ENCODE measurements around the gene COX7A1. TPM values are rescaled to one million over a fixed set of nuclear protein-coding genes. Genes with fewer than 3 reads are reported as not detected.

Gene COX7A1
- total and polyA plus RNA-seq, 3 experiments from 2014 or later = not detected

GRCh38 chr19:36114721-36115452, 37.4 kb downstream of the COX7A1 start, which contains the start of gene POLR2I:
Gene POLR2I (minus strand): TSS chr19:36114875. CDS start chr19:36114856, 19 bp downstream.
- no peaks in the 10 kb centered on the region for H3K27me3 ChIP-seq (ENCODE audit: insufficient read depth, low read length, poor library complexity, severe bottlenecking)
- ChIA-PET CTCF (interaction anchor here (0.7 to 3.7 kb wide), 6 partner anchors 13 to 162 kb away, joined by 3 to 22 read pairs (median 4); no protein-coding TSS in a partner anchor), POLR2A (interaction anchor here (0.7 to 2.5 kb wide), 7 partner anchors 13 to 374 kb away, joined by 4 to 11 read pairs (median 5); partner anchors contain the start of genes CAPNS1, THAP8, ZNF146 and ZNF565)
- Mint-ChIP-seq H3K4me3 (peak within 1 kb of the TSS; percentile 82 to 94 (median 90)), H3K27ac (peak within 1 kb of the TSS; percentile 91 to 99 (median 97)), H3K9me3 (peaks cover 0 to 3% (median 0%) of the 10 kb centered on the region in 5 donors), H3K36me3 (peaks cover 5 to 66% (median 13%) of the 10 kb centered on the region in 3 donors), H3K4me1 (peaks cover 33 to 55% (median 48%) of the 10 kb centered on the region in 3 donors), H3K27me3 (peaks cover 0 to 7% of the 10 kb centered on the region in 2 donors)
- H3K9me3 ChIP-seq (ENCODE audit: low read length) = no peaks in the 10 kb centered on the region
- peaks cover 29% of the 10 kb centered on the region for H3K4me1 ChIP-seq (ENCODE audit: insufficient read depth, low read length)
- peak within 1 kb of the TSS; percentile 95 for H3K27ac ChIP-seq (ENCODE audit: low read depth, low read length)
- peak within 1 kb of the TSS; percentile 99 for H3K4me3 ChIP-seq (ENCODE audit: low read length)
- DNase-seq = peak; percentile 97 to 100 (median 99)
- H3K36me3 ChIP-seq (ENCODE audit: insufficient read depth, low read length) = peaks cover 16% of the 10 kb centered on the region

- no peaks in the 10 kb centered on the region for H3K27me3 ChIP-seq (ENCODE audit: insufficient read depth, low read length, poor library complexity, severe bottlenecking)
- ChIA-PET POLR2A (interaction anchor here (1.3 to 2.5 kb wide), 4 partner anchors 14 to 100 kb away, joined by 5 to 11 read pairs (median 8); partner anchors contain the start of genes CAPNS1, ZNF146 and ZNF565), CTCF (interaction anchor here (1.2 to 3.7 kb wide), 4 partner anchors 13 to 161 kb away, joined by 3 to 22 read pairs (median 4); no protein-coding TSS in a partner anchor)
- peaks cover 29% of the 10 kb centered on the region for H3K4me1 ChIP-seq (ENCODE audit: insufficient read depth, low read length)
- peaks cover 13% of the 10 kb centered on the region for H3K36me3 ChIP-seq (ENCODE audit: insufficient read depth, low read length)
- Mint-ChIP-seq H3K9me3 (peaks cover 0 to 3% (median 0%) of the 10 kb centered on the region in 5 donors), H3K27ac (peak overlapping the region; percentile 91 to 99 (median 97)), H3K4me3 (peak overlapping the region; percentile 82 to 94 (median 90)), H3K27me3 (peaks cover 0 to 5% of the 10 kb centered on the region in 2 donors), H3K36me3 (peaks cover 5 to 62% (median 12%) of the 10 kb centered on the region in 3 donors), H3K4me1 (peaks cover 33 to 52% (median 47%) of the 10 kb centered on the region in 3 donors)
- H3K9me3 ChIP-seq (ENCODE audit: low read length) = no peaks in the 10 kb centered on the region
- peak overlapping the region; percentile 99 for H3K4me3 ChIP-seq (ENCODE audit: low read length)
- H3K27ac ChIP-seq (ENCODE audit: low read depth, low read length) = peak overlapping the region; percentile 95
- peak in 2 of 5 donors; percentile 15 to 22 for DNase-seq
Observed at GRCh38 chr19:36113894-36114720, 38.1 kb downstream of the COX7A1 start.

GRCh38 chr19:36113425-36113824, 38.8 kb downstream of the COX7A1 start:
- peak overlapping the region; percentile 95 for H3K27ac ChIP-seq (ENCODE audit: low read depth, low read length)
- H3K27me3 ChIP-seq (ENCODE audit: insufficient read depth, low read length, poor library complexity, severe bottlenecking) = no peaks in the 10 kb centered on the region
- H3K4me3 ChIP-seq (ENCODE audit: low read length) = peak overlapping the region; percentile 99
- Mint-ChIP-seq H3K9me3 (peaks cover 0 to 3% (median 0%) of the 10 kb centered on the region in 5 donors), H3K4me1 (peaks cover 33 to 48% (median 47%) of the 10 kb centered on the region in 3 donors), H3K4me3 (peak overlapping the region; percentile 82 to 94 (median 90)), H3K27me3 (peaks cover 0 to 5% of the 10 kb centered on the region in 2 donors), H3K36me3 (peaks cover 5 to 60% (median 11%) of the 10 kb centered on the region in 3 donors), H3K27ac (peak overlapping the region in 7 of 8 donors; percentile 81 to 99 (median 96))
- no peaks in the 10 kb centered on the region for H3K9me3 ChIP-seq (ENCODE audit: low read length)
- peaks cover 7% of the 10 kb centered on the region for H3K36me3 ChIP-seq (ENCODE audit: insufficient read depth, low read length)
- ChIA-PET POLR2A (no interaction called here), CTCF (interaction anchor here (3.7 kb wide), 1 partner anchor 14 kb away, joined by 22 read pairs; no protein-coding TSS in a partner anchor)
- peaks cover 29% of the 10 kb centered on the region for H3K4me1 ChIP-seq (ENCODE audit: insufficient read depth, low read length)
- peak in 1 of 5 donors; percentile 48 for DNase-seq

GRCh38 chr19:36112678-36113077, 39.6 kb downstream of the COX7A1 start:
- H3K9me3 ChIP-seq (ENCODE audit: low read length) = no peaks in the 10 kb centered on the region
- H3K4me3 ChIP-seq (ENCODE audit: low read length) = no peak overlapping the region
- peaks cover 30 to 43% (median 41%) of the 10 kb centered on the region in 3 donors for H3K4me1 Mint-ChIP-seq
- CTCF ChIA-PET = no interaction called here
- no peaks in the 10 kb centered on the region for H3K27me3 ChIP-seq (ENCODE audit: insufficient read depth, low read length, poor library complexity, severe bottlenecking)
- no peak for DNase-seq
- peaks cover 0 to 3% (median 0%) of the 10 kb centered on the region in 5 donors for H3K9me3 Mint-ChIP-seq
- peaks cover 29% of the 10 kb centered on the region for H3K4me1 ChIP-seq (ENCODE audit: insufficient read depth, low read length)
- H3K4me3 Mint-ChIP-seq = peak overlapping the region; percentile 59 to 89 (median 81)
- peaks cover 0 to 5% of the 10 kb centered on the region in 2 donors for H3K27me3 Mint-ChIP-seq
- POLR2A ChIA-PET = no interaction called here
- H3K36me3 Mint-ChIP-seq = peaks cover 5 to 56% (median 8%) of the 10 kb centered on the region in 3 donors
- H3K27ac ChIP-seq (ENCODE audit: low read depth, low read length) = no peak overlapping the region
- peak overlapping the region in 7 of 8 donors; percentile 20 to 82 (median 59) for H3K27ac Mint-ChIP-seq
- peaks cover 4% of the 10 kb centered on the region for H3K36me3 ChIP-seq (ENCODE audit: insufficient read depth, low read length)

- H3K4me3 Mint-ChIP-seq = no peak overlapping the region
- H3K36me3 Mint-ChIP-seq = peaks cover 5 to 53% (median 5%) of the 10 kb centered on the region in 3 donors
- Histone ChIP-seq H3K9me3 (ENCODE audit: low read length) (no peaks in the 10 kb centered on the region), H3K4me1 (ENCODE audit: insufficient read depth, low read length) (peaks cover 19% of the 10 kb centered on the region), H3K27ac (ENCODE audit: low read depth, low read length) (no peak overlapping the region), H3K4me3 (ENCODE audit: low read length) (no peak overlapping the region), H3K36me3 (ENCODE audit: insufficient read depth, low read length) (peaks cover 4% of the 10 kb centered on the region), H3K27me3 (ENCODE audit: insufficient read depth, low read length, poor library complexity, severe bottlenecking) (no peaks in the 10 kb centered on the region)
- POLR2A ChIA-PET = no interaction called here
- peak overlapping the region in 1 of 8 donors; percentile 82 for H3K27ac Mint-ChIP-seq
- H3K4me1 Mint-ChIP-seq = peaks cover 23 to 32% (median 30%) of the 10 kb centered on the region in 3 donors
- H3K9me3 Mint-ChIP-seq = peaks cover 0 to 3% (median 0%) of the 10 kb centered on the region in 5 donors
- peaks cover 0 to 5% of the 10 kb centered on the region in 2 donors for H3K27me3 Mint-ChIP-seq
- DNase-seq = no peak
- CTCF ChIA-PET = no interaction called here
Observed at GRCh38 chr19:36111200-36111539, 41.1 kb downstream of the COX7A1 start.

- Mint-ChIP-seq H3K9me3 (peaks cover 0 to 3% (median 0%) of the 10 kb centered on the region in 5 donors), H3K27ac (peak within 1 kb of the TSS in 2 of 8 donors; percentile 82 to 91), H3K4me1 (peaks cover 19 to 28% (median 25%) of the 10 kb centered on the region in 3 donors), H3K4me3 (peak within 1 kb of the TSS in 4 of 7 donors; percentile 5 to 66 (median 42)), H3K27me3 (peaks cover 0 to 5% of the 10 kb centered on the region in 2 donors), H3K36me3 (peaks cover 4 to 51% (median 5%) of the 10 kb centered on the region in 3 donors)
- no peak within 1 kb of the TSS for H3K4me3 ChIP-seq (ENCODE audit: low read length)
- ChIA-PET POLR2A (no interaction called here), CTCF (no interaction called here)
- H3K27me3 ChIP-seq (ENCODE audit: insufficient read depth, low read length, poor library complexity, severe bottlenecking) = no peaks in the 10 kb centered on the region
- peaks cover 4% of the 10 kb centered on the region for H3K36me3 ChIP-seq (ENCODE audit: insufficient read depth, low read length)
- H3K9me3 ChIP-seq (ENCODE audit: low read length) = no peaks in the 10 kb centered on the region
- peaks cover 14% of the 10 kb centered on the region for H3K4me1 ChIP-seq (ENCODE audit: insufficient read depth, low read length)
- DNase-seq = no peak
- no peak within 1 kb of the TSS for H3K27ac ChIP-seq (ENCODE audit: low read depth, low read length)
Observed at GRCh38 chr19:36110487-36111199, 41.6 kb downstream of the COX7A1 start, which contains the start of gene OVOL3. Gene OVOL3 (plus strand): TSS chr19:36111143. CDS start chr19:36111203, 60 bp downstream.

GRCh38 chr19:36108684-36109083, 43.6 kb downstream of the COX7A1 start:
- POLR2A ChIA-PET = no interaction called here
- CTCF ChIA-PET = no interaction called here

More at GRCh38 chr19:36108684-36109083, 43.6 kb downstream of the COX7A1 start:
- Mint-ChIP-seq H3K4me3 (no peak overlapping the region), H3K4me1 (peaks cover 6 to 10% (median 10%) of the 10 kb centered on the region in 3 donors), H3K9me3 (no peaks in the 10 kb centered on the region), H3K27me3 (no peaks in the 10 kb centered on the region), H3K36me3 (peaks cover 4 to 38% (median 5%) of the 10 kb centered on the region in 3 donors), H3K27ac (peak overlapping the region in 1 of 8 donors; percentile 84)
- Histone ChIP-seq H3K27ac (ENCODE audit: low read depth, low read length) (no peak overlapping the region), H3K36me3 (ENCODE audit: insufficient read depth, low read length) (peaks cover 4% of the 10 kb centered on the region), H3K4me3 (ENCODE audit: low read length) (no peak overlapping the region), H3K9me3 (ENCODE audit: low read length) (no peaks in the 10 kb centered on the region), H3K4me1 (ENCODE audit: insufficient read depth, low read length) (peaks cover 5% of the 10 kb centered on the region), H3K27me3 (ENCODE audit: insufficient read depth, low read length, poor library complexity, severe bottlenecking) (no peaks in the 10 kb centered on the region)
- DNase-seq = no peak
